HCT116 (cell line): Measurements from ENCODE around the gene PSMD3. TPM values are rescaled to one million over a fixed set of nuclear protein-coding genes. Genes with fewer than 3 reads are reported as not detected.

Experiments used
- ATAC-seq: fragments of 200-7000 bp; cut with Tn5 transposase; 2 replicates; pipeline ENCODE4 v1.9.1; 2020; ENCODE audit warnings: mild to moderate bottlenecking, moderate library complexity
- BruUV-seq: library from RNA; stranded (reverse); fragments of 400-500 nt; replicated peaks from 2 replicates; lab custom pipeline; 2021; lab: Mats Ljungman, UMichigan
- CTCF ChIA-PET: fragments of 300-600 bp; sonication (Branson Sonifier 250); formaldehyde crosslinking; loops from one replicate; lab custom pipeline; 2021; ENCODE audit warnings: antibody characterized with exemption; lab: Charles Lee
- POLR2A ChIA-PET: fragments of 300-600, 350-600 bp; sonication (Branson Sonifier 250); formaldehyde crosslinking; loops from one replicate; lab custom pipeline; 2021; ENCODE audit warnings: antibody characterized with exemption; lab: Charles Lee
- RAD21 ChIA-PET, 2 experiments: fragments of 300-600 bp; sonication (Branson Sonifier 250); formaldehyde crosslinking; loops; one replicate each; lab custom pipeline; 2023; ENCODE audit warnings: low total read pairs in 2 of 2; ENCODE audit not compliant: uncharacterized antibody in 2 of 2, unreplicated experiment in 2 of 2, low non-redundant PET in 1 of 2; lab: Charles Lee
- DNase-seq: peaks from one replicate; pipeline ENCODE4 v3.0.0-alpha.2; 2010; ENCODE audit warnings: low read depth, low spot score
- H2AFZ ChIP-seq: fragments of 200-600 bp; shearing (Covaris generic), sonication (generic); 2 replicates; pipeline ENCODE4 v1.6.1; 2017; ENCODE audit warnings: low read depth, mixed run types, mixed read lengths, antibody characterized with exemption, low read length; ENCODE audit not compliant: poor library complexity, severe bottlenecking
- H3K27ac ChIP-seq: 2 replicates; pipeline ENCODE4 v1.5.1; 2012; ENCODE audit warnings: low read depth, low read length
- H3K27me3 ChIP-seq: fragments of 200-600 bp; sonication (generic); 2 replicates; pipeline ENCODE4 v1.6.1; 2016; ENCODE audit warnings: mixed run types, low read length, mixed read lengths; ENCODE audit not compliant: insufficient read depth
- H3K36me3 ChIP-seq, 2 experiments: fragments of 200-500 bp in 1 of 2; fragments of 200-600 bp in 1 of 2; sonication (Bioruptor generic) in 1 of 2; sonication (generic) in 1 of 2; 2 replicates each; pipeline versions ENCODE4 v1.5.1 to v1.6.1; 2014 to 2016; ENCODE audit warnings: low read length in 2 of 2, inconsistent platforms in 1 of 2, mixed read lengths in 1 of 2, mixed run types in 1 of 2; ENCODE audit not compliant: insufficient read depth in 2 of 2, control insufficient read depth in 1 of 2
- H3K4me1 ChIP-seq, 2 experiments: fragments of 200-600 bp in 1 of 2; sonication (generic) in 1 of 2; 2 replicates each; pipeline versions ENCODE4 v1.5.1 to v1.6.1; 2012 to 2017; ENCODE audit warnings: low read length in 2 of 2, inconsistent platforms in 1 of 2, mild to moderate bottlenecking in 1 of 2, mixed read lengths in 1 of 2, mixed run types in 1 of 2, moderate library complexity in 1 of 2; ENCODE audit not compliant: insufficient read depth in 2 of 2, control insufficient read depth in 1 of 2
- H3K4me2 ChIP-seq: fragments of 200-600 bp; sonication (generic); 2 replicates; pipeline ENCODE4 v1.6.1; 2017; ENCODE audit warnings: mixed run types, low read length, mixed read lengths
- H3K4me3 ChIP-seq, 2 experiments: fragments of 200-600 bp in 1 of 2; sonication (generic) in 1 of 2; replicated peaks in 1 of 2; 2 replicates each; pipeline ENCODE4 v1.5.1; 2011 to 2016; ENCODE audit warnings: low read length in 2 of 2, control low read depth in 1 of 2, low read depth in 1 of 2, mild to moderate bottlenecking in 1 of 2, mixed read lengths in 1 of 2, mixed run types in 1 of 2
- H3K79me2 ChIP-seq: fragments of 200-600 bp; sonication (generic); 2 replicates; pipeline ENCODE4 v1.6.1; 2017; ENCODE audit warnings: mild to moderate bottlenecking, mixed run types, low read length, moderate library complexity, mixed read lengths; ENCODE audit not compliant: insufficient read depth
- H3K9ac ChIP-seq: fragments of 200-600 bp; sonication (generic); 2 replicates; pipeline ENCODE4 v1.6.1; 2016; ENCODE audit warnings: low read length, mixed read lengths
- H3K9me2 ChIP-seq: fragments of 200-600 bp; sonication (generic), shearing (Covaris generic); 2 replicates; pipeline ENCODE4 v1.6.1; 2017; ENCODE audit warnings: mixed run types, mild to moderate bottlenecking, moderate library complexity; ENCODE audit not compliant: insufficient read depth
- H3K9me3 ChIP-seq, 2 experiments: fragments of 200-500 bp in 1 of 2; fragments of 200-600 bp in 1 of 2; sonication (Bioruptor generic) in 1 of 2; sonication (generic) in 1 of 2; 2 replicates each; pipeline ENCODE4 v1.6.1; 2014 to 2017; ENCODE audit warnings: low read length in 2 of 2, mixed read lengths in 2 of 2, inconsistent platforms in 1 of 2, low read depth in 1 of 2, mild to moderate bottlenecking in 1 of 2, mixed run types in 1 of 2, moderate library complexity in 1 of 2; ENCODE audit not compliant: control insufficient read depth in 1 of 2, insufficient read depth in 1 of 2
- H4K20me1 ChIP-seq: fragments of 200-600 bp; sonication (generic), shearing (Covaris generic); 2 replicates; pipeline ENCODE4 v1.6.1; 2017; ENCODE audit warnings: mixed run types, mild to moderate bottlenecking, moderate library complexity; ENCODE audit not compliant: insufficient read depth
- CEBPB ChIP-seq: IDR thresholded peaks from 2 replicates; pipeline ENCODE4 v1.6.1; 2012; ENCODE audit warnings: low read depth
- EGR1 ChIP-seq: IDR thresholded peaks from 2 replicates; pipeline ENCODE4 v1.6.1; 2012; ENCODE audit warnings: low read depth
- EZH2 ChIP-seq: fragments of 200-600 bp; sonication (generic); IDR thresholded peaks from 2 replicates; pipeline ENCODE4 v1.6.1; 2017; ENCODE audit warnings: antibody characterized with exemption, mixed run types
- FOSL1 ChIP-seq: IDR thresholded peaks from 2 replicates; pipeline ENCODE4 v1.6.1; 2012; ENCODE audit warnings: low read depth
- POLR2A ChIP-seq: IDR thresholded peaks from 2 replicates; pipeline ENCODE4 v1.7.0; 2011; ENCODE audit warnings: borderline replicate concordance; ENCODE audit not compliant: insufficient read depth, insufficient read length; ENCODE audit errors: extremely low read depth
- POLR2AphosphoS5 ChIP-seq: IDR thresholded peaks from 2 replicates; pipeline ENCODE4 v1.6.1; 2011; ENCODE audit warnings: mild to moderate bottlenecking, low read depth, low read length, moderate library complexity
- SP1 ChIP-seq: IDR thresholded peaks from 2 replicates; pipeline ENCODE4 v1.6.1; 2012; ENCODE audit warnings: low read depth
- ZFX ChIP-seq: fragments of 450-650 bp; IDR thresholded peaks from 2 replicates; pipeline ENCODE4 v1.6.1; 2017
- ZNF274 ChIP-seq: fragments of 200-500 bp; sonication (Bioruptor generic); IDR thresholded peaks from 2 replicates; pipeline ENCODE4 v1.6.1; 2014; ENCODE audit warnings: mild to moderate bottlenecking, low read depth, low read length, inconsistent platforms
- intact Hi-C: fragments of 100-400 bp; cut with micrococcal nuclease; formaldehyde crosslinking; loops from 2 replicates; pipeline ENCODE4 v1.10.0; 2022
- total RNA-seq: library from RNA; stranded (reverse); gene quantifications from one replicate; pipeline ENCODE4 v1.2.1, GENCODE V29; 2021; ENCODE audit not compliant: unreplicated experiment
- TF ChIP-seq, protein P1 (sequence below): IDR thresholded peaks from 2 replicates; pipeline ENCODE4 v1.6.1; 2011; ENCODE audit warnings: mild to moderate bottlenecking, low read length, moderate library complexity; ENCODE audit not compliant: insufficient replicate concordance; ENCODE audit errors: extremely low read depth
- TF ChIP-seq, protein P2 (sequence below): IDR thresholded peaks from 2 replicates; pipeline ENCODE4 v1.6.1; 2012
- TF ChIP-seq, protein P3 (sequence below), 3 experiments: fragments of 200-600 bp in 1 of 3; sonication (generic) in 1 of 3; IDR thresholded peaks in 2 of 3; conservative IDR thresholded peaks in 1 of 3; 2 replicates each; pipeline ENCODE4 v1.5.1; 2012 to 2017; ENCODE audit warnings: low read depth in 2 of 3, low read length in 2 of 3, antibody characterized with exemption in 1 of 3, borderline replicate concordance in 1 of 3, control low read depth in 1 of 3, mild to moderate bottlenecking in 1 of 3, mixed read lengths in 1 of 3, mixed run types in 1 of 3, moderate library complexity in 1 of 3; ENCODE audit not compliant: insufficient read depth in 1 of 3

Gene PSMD3
- total RNA-seq, 1 experiment from 2014 or later, result 152 TPM

- TF ChIP-seq POLR2A, result no peak
Measured at GRCh38 chr17:39949028-39949427, 31.6 kb upstream of the PSMD3 start (continued).

DNA sequence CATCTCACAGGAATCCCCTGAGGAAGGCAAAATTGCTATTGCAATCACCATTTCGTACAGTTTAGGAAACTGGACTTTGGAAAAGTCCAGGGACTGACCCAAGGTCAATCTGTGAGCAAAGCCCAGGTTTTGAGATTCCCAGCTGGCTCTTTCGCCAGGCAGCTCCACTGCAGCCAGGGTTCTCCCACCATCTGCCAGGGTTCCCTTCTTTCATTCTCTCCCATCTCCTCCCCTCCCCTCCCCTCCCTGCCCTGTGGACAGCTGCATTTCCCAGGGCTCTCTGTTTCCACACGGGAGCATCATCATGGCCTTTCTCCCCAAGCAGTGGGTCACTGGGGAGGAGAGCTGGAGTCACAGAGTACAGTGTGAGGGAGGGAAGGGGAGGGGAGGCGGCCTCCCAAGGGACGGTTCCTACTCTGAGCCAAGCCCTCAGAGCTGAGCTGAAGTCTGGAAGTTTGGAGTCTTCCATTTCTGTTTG is 29.7 kb upstream of the PSMD3 start:
- no peak for DNase-seq
- no peak for ATAC-seq
- no peaks in the 10 kb centered on the region for H3K9me3 ChIP-seq
- H3K9ac ChIP-seq, result no peak overlapping the region
- TF ChIP-seq POLR2A, result no peak
- TF ChIP-seq ZNF274, result no peak
- TF ChIP-seq, protein P1, sequence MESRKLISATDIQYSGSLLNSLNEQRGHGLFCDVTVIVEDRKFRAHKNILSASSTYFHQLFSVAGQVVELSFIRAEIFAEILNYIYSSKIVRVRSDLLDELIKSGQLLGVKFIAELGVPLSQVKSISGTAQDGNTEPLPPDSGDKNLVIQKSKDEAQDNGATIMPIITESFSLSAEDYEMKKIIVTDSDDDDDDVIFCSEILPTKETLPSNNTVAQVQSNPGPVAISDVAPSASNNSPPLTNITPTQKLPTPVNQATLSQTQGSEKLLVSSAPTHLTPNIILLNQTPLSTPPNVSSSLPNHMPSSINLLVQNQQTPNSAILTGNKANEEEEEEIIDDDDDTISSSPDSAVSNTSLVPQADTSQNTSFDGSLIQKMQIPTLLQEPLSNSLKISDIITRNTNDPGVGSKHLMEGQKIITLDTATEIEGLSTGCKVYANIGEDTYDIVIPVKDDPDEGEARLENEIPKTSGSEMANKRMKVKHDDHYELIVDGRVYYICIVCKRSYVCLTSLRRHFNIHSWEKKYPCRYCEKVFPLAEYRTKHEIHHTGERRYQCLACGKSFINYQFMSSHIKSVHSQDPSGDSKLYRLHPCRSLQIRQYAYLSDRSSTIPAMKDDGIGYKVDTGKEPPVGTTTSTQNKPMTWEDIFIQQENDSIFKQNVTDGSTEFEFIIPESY, result no peak
- TF ChIP-seq CEBPB, result no peak
- TF ChIP-seq EGR1, result no peak
- no peak for TF ChIP-seq FOSL1
- no peak for TF ChIP-seq ZFX
- TF ChIP-seq EZH2, result no peak
- TF ChIP-seq, protein P2, sequence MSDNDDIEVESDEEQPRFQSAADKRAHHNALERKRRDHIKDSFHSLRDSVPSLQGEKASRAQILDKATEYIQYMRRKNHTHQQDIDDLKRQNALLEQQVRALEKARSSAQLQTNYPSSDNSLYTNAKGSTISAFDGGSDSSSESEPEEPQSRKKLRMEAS, result no peak
- TF ChIP-seq, protein P3, sequence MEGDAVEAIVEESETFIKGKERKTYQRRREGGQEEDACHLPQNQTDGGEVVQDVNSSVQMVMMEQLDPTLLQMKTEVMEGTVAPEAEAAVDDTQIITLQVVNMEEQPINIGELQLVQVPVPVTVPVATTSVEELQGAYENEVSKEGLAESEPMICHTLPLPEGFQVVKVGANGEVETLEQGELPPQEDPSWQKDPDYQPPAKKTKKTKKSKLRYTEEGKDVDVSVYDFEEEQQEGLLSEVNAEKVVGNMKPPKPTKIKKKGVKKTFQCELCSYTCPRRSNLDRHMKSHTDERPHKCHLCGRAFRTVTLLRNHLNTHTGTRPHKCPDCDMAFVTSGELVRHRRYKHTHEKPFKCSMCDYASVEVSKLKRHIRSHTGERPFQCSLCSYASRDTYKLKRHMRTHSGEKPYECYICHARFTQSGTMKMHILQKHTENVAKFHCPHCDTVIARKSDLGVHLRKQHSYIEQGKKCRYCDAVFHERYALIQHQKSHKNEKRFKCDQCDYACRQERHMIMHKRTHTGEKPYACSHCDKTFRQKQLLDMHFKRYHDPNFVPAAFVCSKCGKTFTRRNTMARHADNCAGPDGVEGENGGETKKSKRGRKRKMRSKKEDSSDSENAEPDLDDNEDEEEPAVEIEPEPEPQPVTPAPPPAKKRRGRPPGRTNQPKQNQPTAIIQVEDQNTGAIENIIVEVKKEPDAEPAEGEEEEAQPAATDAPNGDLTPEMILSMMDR (IDR thresholded peaks at IDR 0.05 in 2 of 3, conservative IDR thresholded peaks at IDR 0.05 in 1 of 3; ENCODE audit: borderline replicate concordance in 1 of 3, insufficient read depth in 1 of 3, low read depth in 2 of 3, low read length in 2 of 3), result no peak
- TF ChIP-seq SP1, result no peak
- no peak for TF ChIP-seq POLR2AphosphoS5
- H3K4me2 ChIP-seq, result no peak overlapping the region
- ChIA-PET RAD21 (no interaction called here), POLR2A (no interaction called here), CTCF (no interaction called here)
- no peak overlapping the region for H3K27ac ChIP-seq
- H3K9me2 ChIP-seq, result no peaks in the 10 kb centered on the region
- no peak overlapping the region for H3K4me3 ChIP-seq
- peaks cover 13 to 21% of the 10 kb centered on the region in 2 experiments for H3K4me1 ChIP-seq
- H3K27me3 ChIP-seq, result no peaks in the 10 kb centered on the region
- intact Hi-C loops, result loop anchor here (10.0 kb wide), 1 partner anchor 216 kb away; the partner anchor contains the start of genes GRB7 and MIEN1
- H3K79me2 ChIP-seq, result no peaks in the 10 kb centered on the region
- no peaks in the 10 kb centered on the region for H4K20me1 ChIP-seq
- no peak overlapping the region for H2AFZ ChIP-seq
- H3K36me3 ChIP-seq, result no peaks in the 10 kb centered on the region
- no TSS peak for BruUV-seq
